Mammary epithelial cell (primary cell): Measurements from ENCODE around the gene SH2D1B.

Experiments
- CTCF ChIP-seq, 2 donors: IDR thresholded peaks in 1 of 2; conservative IDR thresholded peaks in 1 of 2; 2 replicates each; pipeline ENCODE4 v1.5.1; 2011 to 2012; ENCODE audit warnings: inconsistent platforms in 2 of 2, low read length in 2 of 2, mild to moderate bottlenecking in 2 of 2, control low read depth in 1 of 2, low read depth in 1 of 2; ENCODE audit not compliant: insufficient read depth in 1 of 2; ENCODE audit errors: extremely low read depth in 1 of 2
- EZH2 ChIP-seq: IDR thresholded peaks from 2 replicates; pipeline ENCODE4 v1.6.1; 2012; ENCODE audit warnings: low read length, inconsistent platforms, borderline replicate concordance

DNA sequence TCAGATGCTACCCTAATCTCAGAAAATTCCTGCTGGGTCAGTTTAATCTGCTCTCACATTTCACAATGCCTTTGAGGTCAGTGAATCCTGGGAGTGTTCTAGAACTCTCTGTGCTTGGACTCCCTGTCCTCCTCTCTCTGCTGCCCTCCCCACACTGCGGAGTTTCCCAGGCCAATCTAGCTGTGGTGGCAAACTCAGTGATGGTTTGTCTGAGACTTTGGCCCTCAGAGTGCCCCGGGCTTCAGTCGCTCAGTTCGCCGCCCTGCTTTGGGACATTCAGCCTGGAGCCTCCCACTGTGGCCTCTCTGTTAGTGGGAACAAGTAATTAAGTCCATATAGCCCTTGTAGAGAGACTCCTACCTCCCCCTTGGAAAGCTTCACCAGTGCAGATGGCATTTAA lies 23.3 kb downstream of the SH2D1B start:
- TF ChIP-seq CTCF (conservative IDR thresholded peaks at IDR 0.05 in 1 of 2, IDR thresholded peaks at IDR 0.05 in 1 of 2; ENCODE audit: extremely low read depth in 1 of 2, insufficient read depth in 1 of 2, low read depth in 1 of 2, low read length in 2 of 2), result no peak
- no peak for TF ChIP-seq EZH2
